Endodermal cell (in vitro differentiated cells): Measurements from ENCODE around the gene CCDC69. TPM values are rescaled to one million over a fixed set of nuclear protein-coding genes. Genes with fewer than 3 reads are reported as not detected.

ENCODE experiments used
- DNase-seq: peaks from one replicate; pipeline ENCODE4 v3.0.0-alpha.2; 2017
- H3K27ac ChIP-seq: 2 replicates; pipeline ENCODE4 v1.5.1; 2013; ENCODE audit warnings: mild to moderate bottlenecking, low read depth, low read length, moderate library complexity
- H3K27me3 ChIP-seq: 2 replicates; pipeline ENCODE4 v1.6.1; 2013; ENCODE audit warnings: mild to moderate bottlenecking, low read length, moderate library complexity; ENCODE audit not compliant: insufficient read depth, control insufficient read depth, poor library complexity, severe bottlenecking
- H3K36me3 ChIP-seq: 2 replicates; pipeline ENCODE4 v1.7.0; 2013; ENCODE audit warnings: mild to moderate bottlenecking, low read length, moderate library complexity; ENCODE audit not compliant: control insufficient read depth, insufficient read depth
- H3K4me1 ChIP-seq: one replicate; pipeline ENCODE4 v1.7.0; 2013; ENCODE audit warnings: low read length; ENCODE audit not compliant: control insufficient read depth, insufficient read depth
- H3K4me3 ChIP-seq: 2 replicates; pipeline ENCODE4 v1.5.1; 2013; ENCODE audit warnings: mild to moderate bottlenecking, low read length, moderate library complexity
- H3K9ac ChIP-seq: 2 replicates; pipeline ENCODE4 v1.6.1; 2013; ENCODE audit warnings: mild to moderate bottlenecking, low read length, moderate library complexity; ENCODE audit not compliant: poor library complexity, severe bottlenecking; ENCODE audit errors: extremely low read depth
- H3K9me3 ChIP-seq: 2 replicates; pipeline ENCODE4 v1.6.1; 2013; ENCODE audit warnings: mild to moderate bottlenecking, low read length, moderate library complexity; ENCODE audit not compliant: control insufficient read depth
- H3K27ac Mint-ChIP-seq: 2 replicates; pipeline ENCODE4 v1.8.0; 2020; ENCODE audit warnings: mixed read lengths
- H3K27me3 Mint-ChIP-seq: 2 replicates; pipeline ENCODE4 v1.8.0; 2021; ENCODE audit warnings: mild to moderate bottlenecking, mixed read lengths; ENCODE audit not compliant: insufficient read depth
- H3K36me3 Mint-ChIP-seq: 2 replicates; pipeline ENCODE4 v1.8.0; 2020; ENCODE audit warnings: low read depth, mixed read lengths
- H3K4me1 Mint-ChIP-seq: 2 replicates; pipeline ENCODE4 v1.8.0; 2020; ENCODE audit warnings: mixed read lengths
- H3K4me3 Mint-ChIP-seq: 2 replicates; pipeline ENCODE4 v1.8.0; 2020; ENCODE audit warnings: mild to moderate bottlenecking, moderate library complexity, mixed read lengths
- H3K9me3 Mint-ChIP-seq: 2 replicates; pipeline ENCODE4 v1.8.0; 2020; ENCODE audit warnings: mild to moderate bottlenecking, mixed read lengths
- WGBS, 2 experiments: methylation state at CpG; one replicate each; pipeline versions ENCODE4 v1.1.5 to v1.1.7; 2013; ENCODE audit warnings: missing lambda C conversion rate in 2 of 2, mixed read lengths in 1 of 2; ENCODE audit not compliant: insufficient coverage in 1 of 2, insufficient read length in 1 of 2; 5-methylcytosine and 5-hydroxymethylcytosine counted together
- total RNA-seq, 2 donors: library from RNA; stranded (reverse); fragmentation: NEBNext Ultra II Directional in 1 of 2; extraction: Animal tissue kit (Norgen Biotek cat#: 25700) in 1 of 2; gene quantifications; 2 replicates in 1 of 2; 3 replicates in 1 of 2; pipeline ENCODE4 v1.2.1, GENCODE V29; 2021
- TF ChIP-seq, protein P1 (sequence below): fragments of 200-600 bp; sonication (generic); conservative IDR thresholded peaks from 2 replicates; pipeline ENCODE4 v1.5.0; 2021; ENCODE audit warnings: antibody characterized with exemption, mild to moderate bottlenecking

CCDC69 gene
- total RNA-seq, 2 donors from 2014 or later = 4.4 to 6.4 TPM

DNA sequence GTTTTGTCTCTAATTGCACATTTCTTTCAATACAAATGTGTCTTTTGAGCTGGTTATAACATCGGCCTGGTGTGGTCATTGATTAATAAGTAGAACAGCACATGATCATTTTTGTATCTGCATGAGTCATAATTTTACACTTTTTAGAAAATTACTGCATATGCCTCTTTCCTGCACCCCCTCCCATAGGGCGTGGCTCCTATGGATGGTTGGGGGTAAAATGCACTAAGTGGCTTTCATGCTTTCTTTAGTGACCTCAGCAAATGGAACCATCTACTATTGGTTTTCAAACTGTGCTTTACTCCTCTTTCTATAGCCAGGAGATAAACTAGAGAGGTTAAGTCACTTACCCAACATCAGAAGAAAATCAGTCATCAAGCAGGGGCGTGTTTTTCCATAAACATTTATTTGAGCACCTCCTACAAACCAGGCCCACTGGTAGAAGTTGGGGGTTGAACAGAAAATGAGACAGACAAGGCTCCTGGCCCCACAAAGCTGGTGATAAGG, 70.1 kb downstream of the CCDC69 start:
- no peak for DNase-seq
- H3K4me1 Mint-ChIP-seq = peaks cover 58% of the 10 kb centered on the region
- H3K27me3 Mint-ChIP-seq = no peaks in the 10 kb centered on the region
- Histone ChIP-seq H3K27me3 (no peaks in the 10 kb centered on the region), H3K36me3 (peaks cover 47% of the 10 kb centered on the region), H3K27ac (no peak overlapping the region), H3K9me3 (no peaks in the 10 kb centered on the region), H3K9ac (no peak overlapping the region), H3K4me1 (peaks cover 30% of the 10 kb centered on the region), H3K4me3 (peak overlapping the region; percentile 26)
- H3K27ac Mint-ChIP-seq = no peak overlapping the region
- no peaks in the 10 kb centered on the region for H3K9me3 Mint-ChIP-seq
- no peak overlapping the region for H3K4me3 Mint-ChIP-seq
- TF ChIP-seq, protein P1, sequence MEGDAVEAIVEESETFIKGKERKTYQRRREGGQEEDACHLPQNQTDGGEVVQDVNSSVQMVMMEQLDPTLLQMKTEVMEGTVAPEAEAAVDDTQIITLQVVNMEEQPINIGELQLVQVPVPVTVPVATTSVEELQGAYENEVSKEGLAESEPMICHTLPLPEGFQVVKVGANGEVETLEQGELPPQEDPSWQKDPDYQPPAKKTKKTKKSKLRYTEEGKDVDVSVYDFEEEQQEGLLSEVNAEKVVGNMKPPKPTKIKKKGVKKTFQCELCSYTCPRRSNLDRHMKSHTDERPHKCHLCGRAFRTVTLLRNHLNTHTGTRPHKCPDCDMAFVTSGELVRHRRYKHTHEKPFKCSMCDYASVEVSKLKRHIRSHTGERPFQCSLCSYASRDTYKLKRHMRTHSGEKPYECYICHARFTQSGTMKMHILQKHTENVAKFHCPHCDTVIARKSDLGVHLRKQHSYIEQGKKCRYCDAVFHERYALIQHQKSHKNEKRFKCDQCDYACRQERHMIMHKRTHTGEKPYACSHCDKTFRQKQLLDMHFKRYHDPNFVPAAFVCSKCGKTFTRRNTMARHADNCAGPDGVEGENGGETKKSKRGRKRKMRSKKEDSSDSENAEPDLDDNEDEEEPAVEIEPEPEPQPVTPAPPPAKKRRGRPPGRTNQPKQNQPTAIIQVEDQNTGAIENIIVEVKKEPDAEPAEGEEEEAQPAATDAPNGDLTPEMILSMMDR = no peak
- 95 to 100% methylated on average over 1 to 3 of the region's 3 CpGs for WGBS, 2 experiments
- H3K36me3 Mint-ChIP-seq = peaks cover 6% of the 10 kb centered on the region

DNA sequence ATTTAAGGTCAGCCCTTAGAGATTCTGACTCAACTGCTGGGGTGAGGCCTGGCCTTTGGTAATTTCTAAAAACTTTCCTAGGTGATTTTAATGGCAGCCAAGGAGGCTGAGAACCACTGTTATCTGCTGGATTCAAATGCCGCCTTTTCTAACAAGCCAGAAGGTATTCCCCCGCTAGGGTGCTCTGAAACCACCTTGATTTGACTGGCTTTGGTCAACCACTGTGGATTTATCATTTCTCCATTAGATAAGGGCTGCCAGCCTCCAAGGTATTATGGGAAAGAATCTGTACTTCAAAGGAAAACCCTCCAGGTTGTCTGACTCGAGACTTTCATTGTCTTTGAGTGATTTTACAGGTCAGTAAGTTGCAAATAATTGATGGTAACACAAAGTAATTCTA, 70.6 kb downstream of the CCDC69 start:
- no peak for DNase-seq
- peaks cover 10% of the 10 kb centered on the region for H3K36me3 Mint-ChIP-seq
- no peaks in the 10 kb centered on the region for H3K9me3 Mint-ChIP-seq
- Histone ChIP-seq H3K27me3 (no peaks in the 10 kb centered on the region), H3K27ac (no peak overlapping the region), H3K4me3 (peak overlapping the region; percentile 26), H3K9ac (no peak overlapping the region), H3K4me1 (peaks cover 34% of the 10 kb centered on the region), H3K9me3 (no peaks in the 10 kb centered on the region), H3K36me3 (peaks cover 51% of the 10 kb centered on the region)
- 72 to 93% methylated on average over 2 to 3 of the region's 3 CpGs for WGBS, 2 experiments
- H3K27me3 Mint-ChIP-seq = no peaks in the 10 kb centered on the region
- no peak overlapping the region for H3K27ac Mint-ChIP-seq
- TF ChIP-seq, protein P1 = peak; percentile 25
- H3K4me1 Mint-ChIP-seq = peaks cover 58% of the 10 kb centered on the region
- H3K4me3 Mint-ChIP-seq = no peak overlapping the region

DNA sequence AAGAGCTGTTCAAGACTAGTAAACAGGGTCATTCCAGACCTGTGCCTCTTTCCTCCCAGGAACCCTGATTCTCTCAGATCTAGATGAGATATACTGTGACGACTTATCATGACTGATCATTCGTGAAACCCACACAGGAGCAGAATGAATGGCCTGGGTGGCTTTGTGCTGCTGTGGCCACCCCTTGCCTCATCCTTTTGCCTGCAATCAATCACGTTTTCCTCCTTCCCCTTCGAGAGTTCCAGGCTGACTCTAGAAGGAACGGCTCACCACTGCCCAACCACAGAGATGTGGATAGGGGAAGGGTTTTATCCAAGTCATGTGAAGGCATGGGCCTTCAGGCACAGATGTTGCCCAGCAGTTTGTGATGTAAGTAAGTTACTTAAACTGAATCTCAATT, 72.1 kb downstream of the CCDC69 start:
- DNase-seq = no peak
- Mint-ChIP-seq H3K4me3 (no peak overlapping the region), H3K27me3 (no peaks in the 10 kb centered on the region), H3K27ac (no peak overlapping the region), H3K36me3 (peaks cover 20% of the 10 kb centered on the region), H3K4me1 (peaks cover 58% of the 10 kb centered on the region), H3K9me3 (no peaks in the 10 kb centered on the region)
- Histone ChIP-seq H3K9me3 (no peaks in the 10 kb centered on the region), H3K9ac (no peak overlapping the region), H3K4me3 (no peak overlapping the region), H3K36me3 (peaks cover 66% of the 10 kb centered on the region), H3K27me3 (no peaks in the 10 kb centered on the region), H3K4me1 (peaks cover 38% of the 10 kb centered on the region), H3K27ac (peak overlapping the region; percentile 7)
- TF ChIP-seq, protein P1 = no peak
- WGBS, 2 experiments = 94 to 100% methylated on average over 1 to 5 of the region's 5 CpGs
